ENCODE data around the gene ETV3L. TPM values are rescaled to one million over a fixed set of nuclear protein-coding genes. Genes with fewer than 3 reads are reported as not detected.

The ETV3L gene
- total RNA-seq, 1 experiment from 2014 or later: not detected

DNA sequence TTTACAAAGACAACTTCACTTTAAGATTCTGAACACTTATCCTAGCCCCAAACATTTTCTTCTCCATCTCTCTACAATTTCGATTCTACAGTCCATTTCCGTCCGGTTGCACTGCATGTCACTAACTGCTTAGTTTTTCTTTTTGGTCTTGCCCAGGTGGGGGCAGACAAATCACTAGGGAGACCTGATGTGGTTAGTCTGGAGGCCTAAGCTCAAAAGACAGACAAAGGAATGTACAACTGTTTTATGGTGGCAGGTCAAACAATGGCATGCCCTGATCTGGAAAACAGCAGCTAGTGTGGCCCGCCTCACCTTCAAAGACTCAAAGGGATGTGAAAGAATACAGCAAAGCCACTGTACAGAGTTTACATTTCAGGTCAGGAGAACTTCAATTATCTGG is 34.8 kb upstream of the ETV3L start:
- no peak for ATAC-seq
- Histone ChIP-seq H3K4me1 (ENCODE audit: control insufficient read depth, insufficient read depth, low read length) (peaks cover 18% of the 10 kb centered on the region), H3K27ac (ENCODE audit: low read length) (no peak overlapping the region), H3K9me3 (ENCODE audit: control insufficient read depth, insufficient read depth, low read depth, low read length) (no peaks in the 10 kb centered on the region), H3K36me3 (ENCODE audit: control insufficient read depth, insufficient read depth, low read length) (peaks cover 38% of the 10 kb centered on the region), H3K4me3 (ENCODE audit: low read depth in 2 of 2, low read length in 2 of 2) (no peak overlapping the region), H3K27me3 (ENCODE audit: control insufficient read depth, insufficient read depth, low read length) (no peaks in the 10 kb centered on the region)
- ChIA-PET POLR2A (no interaction called here), CTCF (no interaction called here)
- DNase-seq (ENCODE audit: low read depth, low spot score): no peak
- intact Hi-C loops (cut with micrococcal nuclease; ENCODE audit: unreplicated experiment): loop anchor here (10.0 kb wide), 1 partner anchor 80 kb away; no protein-coding TSS in a partner anchor
- BruUV-seq (replicated peaks): no TSS peak
- TF ChIP-seq POLR2AphosphoS5 (IDR thresholded peaks at IDR 0.05; ENCODE audit: low read depth, low read length): no peak
- TF ChIP-seq, protein P1, sequence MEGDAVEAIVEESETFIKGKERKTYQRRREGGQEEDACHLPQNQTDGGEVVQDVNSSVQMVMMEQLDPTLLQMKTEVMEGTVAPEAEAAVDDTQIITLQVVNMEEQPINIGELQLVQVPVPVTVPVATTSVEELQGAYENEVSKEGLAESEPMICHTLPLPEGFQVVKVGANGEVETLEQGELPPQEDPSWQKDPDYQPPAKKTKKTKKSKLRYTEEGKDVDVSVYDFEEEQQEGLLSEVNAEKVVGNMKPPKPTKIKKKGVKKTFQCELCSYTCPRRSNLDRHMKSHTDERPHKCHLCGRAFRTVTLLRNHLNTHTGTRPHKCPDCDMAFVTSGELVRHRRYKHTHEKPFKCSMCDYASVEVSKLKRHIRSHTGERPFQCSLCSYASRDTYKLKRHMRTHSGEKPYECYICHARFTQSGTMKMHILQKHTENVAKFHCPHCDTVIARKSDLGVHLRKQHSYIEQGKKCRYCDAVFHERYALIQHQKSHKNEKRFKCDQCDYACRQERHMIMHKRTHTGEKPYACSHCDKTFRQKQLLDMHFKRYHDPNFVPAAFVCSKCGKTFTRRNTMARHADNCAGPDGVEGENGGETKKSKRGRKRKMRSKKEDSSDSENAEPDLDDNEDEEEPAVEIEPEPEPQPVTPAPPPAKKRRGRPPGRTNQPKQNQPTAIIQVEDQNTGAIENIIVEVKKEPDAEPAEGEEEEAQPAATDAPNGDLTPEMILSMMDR (IDR thresholded peaks at IDR 0.05): no peak
- no peak for TF ChIP-seq SIN3A (IDR thresholded peaks at IDR 0.05; ENCODE audit: borderline replicate concordance, insufficient read depth, low read depth, low read length)
- TF ChIP-seq, protein P2, sequence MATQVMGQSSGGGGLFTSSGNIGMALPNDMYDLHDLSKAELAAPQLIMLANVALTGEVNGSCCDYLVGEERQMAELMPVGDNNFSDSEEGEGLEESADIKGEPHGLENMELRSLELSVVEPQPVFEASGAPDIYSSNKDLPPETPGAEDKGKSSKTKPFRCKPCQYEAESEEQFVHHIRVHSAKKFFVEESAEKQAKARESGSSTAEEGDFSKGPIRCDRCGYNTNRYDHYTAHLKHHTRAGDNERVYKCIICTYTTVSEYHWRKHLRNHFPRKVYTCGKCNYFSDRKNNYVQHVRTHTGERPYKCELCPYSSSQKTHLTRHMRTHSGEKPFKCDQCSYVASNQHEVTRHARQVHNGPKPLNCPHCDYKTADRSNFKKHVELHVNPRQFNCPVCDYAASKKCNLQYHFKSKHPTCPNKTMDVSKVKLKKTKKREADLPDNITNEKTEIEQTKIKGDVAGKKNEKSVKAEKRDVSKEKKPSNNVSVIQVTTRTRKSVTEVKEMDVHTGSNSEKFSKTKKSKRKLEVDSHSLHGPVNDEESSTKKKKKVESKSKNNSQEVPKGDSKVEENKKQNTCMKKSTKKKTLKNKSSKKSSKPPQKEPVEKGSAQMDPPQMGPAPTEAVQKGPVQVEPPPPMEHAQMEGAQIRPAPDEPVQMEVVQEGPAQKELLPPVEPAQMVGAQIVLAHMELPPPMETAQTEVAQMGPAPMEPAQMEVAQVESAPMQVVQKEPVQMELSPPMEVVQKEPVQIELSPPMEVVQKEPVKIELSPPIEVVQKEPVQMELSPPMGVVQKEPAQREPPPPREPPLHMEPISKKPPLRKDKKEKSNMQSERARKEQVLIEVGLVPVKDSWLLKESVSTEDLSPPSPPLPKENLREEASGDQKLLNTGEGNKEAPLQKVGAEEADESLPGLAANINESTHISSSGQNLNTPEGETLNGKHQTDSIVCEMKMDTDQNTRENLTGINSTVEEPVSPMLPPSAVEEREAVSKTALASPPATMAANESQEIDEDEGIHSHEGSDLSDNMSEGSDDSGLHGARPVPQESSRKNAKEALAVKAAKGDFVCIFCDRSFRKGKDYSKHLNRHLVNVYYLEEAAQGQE (IDR thresholded peaks at IDR 0.05; ENCODE audit: insufficient read depth in 1 of 2, low read depth in 2 of 2, low read length in 1 of 2): no peak
- no peak for TF ChIP-seq TCF7L2 (IDR thresholded peaks at IDR 0.05; ENCODE audit: low read depth, low read length)
- in situ Hi-C loops (cut with HindIII; ENCODE audit: low pct_unique_long_range_greater_than_20kb, low sequenced_read_pairs): no loop called here

DNA sequence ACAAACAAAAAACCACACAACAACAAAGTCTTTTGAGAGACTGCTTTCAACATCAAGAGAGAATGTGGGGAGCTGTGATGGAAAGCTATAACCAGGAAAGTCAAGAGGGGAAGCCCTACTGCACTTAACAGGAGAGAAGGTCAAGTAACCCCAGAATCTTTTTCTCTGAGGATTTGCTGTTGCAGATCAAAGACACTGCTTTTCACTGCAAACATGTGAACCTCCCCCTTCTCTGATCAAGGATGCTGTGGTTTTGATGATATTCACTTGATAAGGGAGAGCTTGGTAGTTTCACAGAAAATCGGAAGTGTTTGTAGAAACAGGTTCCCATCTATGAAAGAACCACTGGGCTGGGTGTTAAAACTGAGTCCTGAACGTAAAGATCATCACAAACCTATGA is 33.8 kb upstream of the ETV3L start:
- ATAC-seq (no peak), DNase-seq (ENCODE audit: low read depth, low spot score) (no peak)
- in situ Hi-C loops (cut with HindIII; ENCODE audit: low pct_unique_long_range_greater_than_20kb, low sequenced_read_pairs) (no loop called here), intact Hi-C loops (cut with micrococcal nuclease; ENCODE audit: unreplicated experiment) (loop anchor here (10.0 kb wide), 1 partner anchor 79 kb away; no protein-coding TSS in a partner anchor)
- H3K4me1 ChIP-seq (ENCODE audit: control insufficient read depth, insufficient read depth, low read length): peaks cover 12% of the 10 kb centered on the region
- BruUV-seq (replicated peaks): no TSS peak
- no peak overlapping the region for H3K27ac ChIP-seq (ENCODE audit: low read length)
- H3K9me3 ChIP-seq (ENCODE audit: control insufficient read depth, insufficient read depth, low read depth, low read length): no peaks in the 10 kb centered on the region
- H3K36me3 ChIP-seq (ENCODE audit: control insufficient read depth, insufficient read depth, low read length): peaks cover 45% of the 10 kb centered on the region
- POLR2A ChIA-PET: no interaction called here
- no peak overlapping the region for H3K4me3 ChIP-seq (ENCODE audit: low read depth in 2 of 2, low read length in 2 of 2)
- no peak for TF ChIP-seq SIN3A (IDR thresholded peaks at IDR 0.05; ENCODE audit: borderline replicate concordance, insufficient read depth, low read depth, low read length)
- CTCF ChIA-PET: no interaction called here
- H3K27me3 ChIP-seq (ENCODE audit: control insufficient read depth, insufficient read depth, low read length): no peaks in the 10 kb centered on the region

DNA sequence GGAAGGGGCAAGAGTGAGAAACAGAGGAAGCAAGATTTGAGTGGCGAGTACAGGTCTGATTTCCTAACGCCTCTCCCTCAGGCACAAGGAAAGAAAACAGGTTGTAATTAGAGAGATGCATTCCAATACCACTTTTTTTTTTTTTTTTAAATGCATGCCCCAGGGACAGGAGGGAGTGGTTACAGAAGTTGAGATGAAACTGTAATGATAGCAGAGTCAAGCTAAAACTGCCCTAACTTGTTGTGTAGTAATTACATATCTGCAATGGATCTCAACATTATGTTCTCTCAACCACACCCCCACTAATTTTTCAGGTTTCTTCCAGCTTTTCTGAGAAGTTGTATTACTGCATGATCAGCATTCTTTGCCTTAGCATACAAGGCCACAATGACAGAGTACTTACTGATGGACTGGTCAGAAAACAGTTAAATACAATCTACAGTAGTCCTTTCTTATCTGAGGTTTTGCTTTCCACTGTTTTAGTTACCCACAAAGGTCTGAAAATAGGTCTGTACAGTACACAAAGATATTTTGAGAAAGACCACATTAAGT is 33.1 kb upstream of the ETV3L start:
- TF ChIP-seq SIN3A (IDR thresholded peaks at IDR 0.05; ENCODE audit: borderline replicate concordance, insufficient read depth, low read depth, low read length) (no peak), POLR2AphosphoS5 (IDR thresholded peaks at IDR 0.05; ENCODE audit: low read depth, low read length) (no peak), TCF7L2 (IDR thresholded peaks at IDR 0.05; ENCODE audit: low read depth, low read length) (no peak)
- TF ChIP-seq, protein P2 (IDR thresholded peaks at IDR 0.05; ENCODE audit: insufficient read depth in 1 of 2, low read depth in 2 of 2, low read length in 1 of 2): no peak
- TF ChIP-seq, protein P1 (IDR thresholded peaks at IDR 0.05): no peak
- Histone ChIP-seq H3K36me3 (ENCODE audit: control insufficient read depth, insufficient read depth, low read length) (peaks cover 42% of the 10 kb centered on the region), H3K4me3 (ENCODE audit: low read depth in 2 of 2, low read length in 2 of 2) (no peak overlapping the region), H3K9me3 (ENCODE audit: control insufficient read depth, insufficient read depth, low read depth, low read length) (no peaks in the 10 kb centered on the region), H3K27me3 (ENCODE audit: control insufficient read depth, insufficient read depth, low read length) (no peaks in the 10 kb centered on the region), H3K4me1 (ENCODE audit: control insufficient read depth, insufficient read depth, low read length) (peaks cover 12% of the 10 kb centered on the region), H3K27ac (ENCODE audit: low read length) (no peak overlapping the region)
- DNase-seq (ENCODE audit: low read depth, low spot score): no peak
- intact Hi-C loops (cut with micrococcal nuclease; ENCODE audit: unreplicated experiment): loop anchor here (10.0 kb wide), 1 partner anchor 78 kb away; no protein-coding TSS in a partner anchor
- ChIA-PET CTCF (no interaction called here), POLR2A (no interaction called here)
- no peak for ATAC-seq
- in situ Hi-C loops (cut with HindIII; ENCODE audit: low pct_unique_long_range_greater_than_20kb, low sequenced_read_pairs): no loop called here
- BruUV-seq (replicated peaks): no TSS peak
